ENCODE measurements around the gene CFAP99. TPM values are rescaled to one million over a fixed set of nuclear protein-coding genes. Genes with fewer than 3 reads are reported as not detected.
A peak's percentile ranks its signal among the peaks of the same experiment; 100 is the strongest.

CFAP99 gene
- total and polyA plus RNA-seq, 9 of the 15 experiments (the other 6 are each of a cell fraction or from before 2014, with no cell fraction given), result 0.07 to 0.18 (median 0.09) TPM; not detected in 6

DNA sequence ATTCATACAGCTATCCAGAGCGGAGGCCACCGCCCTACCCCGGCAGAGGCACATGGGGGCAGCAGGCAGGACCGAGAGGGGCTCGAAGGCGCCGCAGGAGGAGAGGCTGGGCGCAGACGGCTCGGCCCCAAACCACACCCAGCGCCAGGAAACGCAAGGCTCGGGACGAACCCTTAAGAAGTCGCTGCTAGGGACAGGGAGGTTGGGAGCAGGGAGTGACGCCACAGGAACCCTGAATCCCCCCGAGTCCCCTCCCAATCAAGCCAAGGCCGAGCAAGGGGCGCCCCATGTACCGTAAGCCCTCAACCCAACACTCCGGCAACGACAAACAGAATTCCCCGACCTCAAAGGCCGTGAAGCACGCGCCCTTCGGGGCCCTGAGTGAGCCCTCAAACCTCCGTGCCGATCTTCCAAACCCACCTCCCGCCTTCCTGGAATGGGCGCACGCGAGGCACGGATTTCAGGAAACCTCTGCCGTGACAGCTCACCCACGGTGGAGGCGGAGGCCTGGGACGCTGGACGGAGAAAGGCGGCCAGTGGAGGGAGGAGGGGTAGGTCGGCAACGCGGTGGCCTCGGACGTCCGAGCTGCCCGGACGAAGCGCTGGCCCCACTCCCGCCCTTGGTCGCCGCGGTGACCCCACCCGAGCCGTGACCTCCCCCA, 2.1 kb upstream of the CFAP99 start (continued):
- 0 out of 2 replicates have a peak, but pooled peaks have one; percentile 18 for TF ChIP-seq JUN (IDR thresholded peaks at IDR 0.05; ENCODE audit: borderline replicate concordance, low read depth, low read length)
- no peak for TF ChIP-seq JUN (CRISPR knock-in tag; IDR thresholded peaks at IDR 0.05; ENCODE audit: borderline replicate concordance)
- peak; percentile 42; the same call in 1 of the 2 replicates for TF ChIP-seq RNF2 (IDR thresholded peaks at IDR 0.05)
- peak; percentile 36 to 60; a peak in 3 of 4 replicates for TF ChIP-seq MNT (conservative IDR thresholded peaks at IDR 0.05)
- peak; percentile 52 to 55; a peak in 3 of 4 replicates for TF ChIP-seq KDM1A (IDR thresholded peaks at IDR 0.05)
- TF ChIP-seq, protein P1, sequence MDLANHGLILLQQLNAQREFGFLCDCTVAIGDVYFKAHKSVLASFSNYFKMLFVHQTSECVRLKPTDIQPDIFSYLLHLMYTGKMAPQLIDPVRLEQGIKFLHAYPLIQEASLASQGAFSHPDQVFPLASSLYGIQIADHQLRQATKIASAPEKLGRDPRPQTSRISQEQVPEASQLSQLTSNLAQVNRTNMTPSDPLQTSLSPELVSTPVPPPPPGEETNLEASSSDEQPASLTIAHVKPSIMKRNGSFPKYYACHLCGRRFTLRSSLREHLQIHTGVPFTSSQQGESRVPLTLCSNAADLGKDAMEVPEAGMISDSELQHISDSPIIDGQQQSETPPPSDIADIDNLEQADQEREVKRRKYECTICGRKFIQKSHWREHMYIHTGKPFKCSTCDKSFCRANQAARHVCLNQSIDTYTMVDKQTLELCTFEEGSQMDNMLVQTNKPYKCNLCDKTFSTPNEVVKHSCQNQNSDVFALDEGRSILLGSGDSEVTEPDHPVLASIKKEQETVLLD (IDR thresholded peaks at IDR 0.05), result peak; percentile 34; the same call in 1 of the 2 replicates
- 0 out of 2 replicates have a peak, but pooled peaks have one; percentile 43 for TF ChIP-seq STAG1 (CRISPR knock-in tag; IDR thresholded peaks at IDR 0.05; ENCODE audit: borderline replicate concordance)
- 0 out of 4 replicates have a peak, but pooled peaks of 1 of the 2 experiments have one; percentile 19 for TF ChIP-seq MLLT1 (IDR thresholded peaks at IDR 0.05)
- TF ChIP-seq MTA2 (IDR thresholded peaks at IDR 0.05; ENCODE audit: low read depth), result no peak
- TF ChIP-seq DMBX1 (CRISPR knock-in tag; IDR thresholded peaks at IDR 0.05; ENCODE audit: borderline replicate concordance), result peak; percentile 47; the same call in 1 of the 2 replicates
- no peak for TF ChIP-seq SFPQ (IDR thresholded peaks at IDR 0.05; ENCODE audit: low read depth, low read length)
- TF ChIP-seq NRF1 (conservative IDR thresholded peaks at IDR 0.05 in 1 of 2, IDR thresholded peaks at IDR 0.05 in 1 of 2), result no peak
- peak; percentile 74 to 84 for TF ChIP-seq E2F6 (IDR thresholded peaks at IDR 0.05; ENCODE audit: borderline replicate concordance in 1 of 2, extremely low read depth in 1 of 2, insufficient read depth in 1 of 2, insufficient read length in 1 of 2, low read depth in 1 of 2, low read length in 1 of 2, poor library complexity in 1 of 2, severe bottlenecking in 1 of 2)
- no peak for TF ChIP-seq ZNF253 (CRISPR knock-in tag; conservative IDR thresholded peaks at IDR 0.05)
- 0 out of 2 replicates have a peak, but pooled peaks have one; percentile 31 for TF ChIP-seq TCF7 (IDR thresholded peaks at IDR 0.05; ENCODE audit: borderline replicate concordance)
- TF ChIP-seq, protein P2, sequence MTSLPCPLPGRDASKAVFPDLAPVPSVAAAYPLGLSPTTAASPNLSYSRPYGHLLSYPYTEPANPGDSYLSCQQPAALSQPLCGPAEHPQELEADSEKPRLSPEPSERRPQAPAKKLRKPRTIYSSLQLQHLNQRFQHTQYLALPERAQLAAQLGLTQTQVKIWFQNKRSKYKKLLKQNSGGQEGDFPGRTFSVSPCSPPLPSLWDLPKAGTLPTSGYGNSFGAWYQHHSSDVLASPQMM (CRISPR knock-in tag; IDR thresholded peaks at IDR 0.05), result no peak
- peak; percentile 62 for TF ChIP-seq EP400 (IDR thresholded peaks at IDR 0.05)
- TF ChIP-seq MTA3 (IDR thresholded peaks at IDR 0.05; ENCODE audit: borderline replicate concordance), result peak; percentile 23; the same call in 1 of the 2 replicates

Data from K562 (cell line).